Activated B cell treated with CpG ODN at 0.5 μM for 24 hours (primary cell): ENCODE measurements around the gene GOLGA7B. TPM values are rescaled to one million over a fixed set of nuclear protein-coding genes. Genes with fewer than 3 reads are reported as not detected.

Source experiments
- ATAC-seq: fragments of 200-7000 bp; cut with Tn5 transposase; one replicate; pipeline ENCODE4 v1.10.0; 2021; ENCODE audit warnings: low read depth, mild to moderate bottlenecking, moderate library complexity
- CTCF ChIA-PET: fragments of 350-600 bp; sonication (Branson Sonifier 250); formaldehyde crosslinking; loops from one replicate; lab custom pipeline; 2021; ENCODE audit warnings: antibody characterized with exemption; lab: Charles Lee
- POLR2A ChIA-PET: fragments of 350-600 bp; sonication (Branson Sonifier 250); formaldehyde crosslinking; loops from one replicate; lab custom pipeline; 2021; ENCODE audit warnings: antibody characterized with exemption; lab: Charles Lee
- DNase-seq: peaks from one replicate; pipeline ENCODE4 v3.0.0; 2022
- H3K27ac Mint-ChIP-seq: one replicate; pipeline ENCODE4 v1.8.0; 2020; ENCODE audit warnings: mixed read lengths
- H3K27me3 Mint-ChIP-seq: one replicate; pipeline ENCODE4 v1.8.0; 2021; ENCODE audit warnings: mixed read lengths
- H3K36me3 Mint-ChIP-seq: one replicate; pipeline ENCODE4 v1.8.0; 2021; ENCODE audit warnings: low read depth, mixed read lengths
- H3K4me1 Mint-ChIP-seq: one replicate; pipeline ENCODE4 v1.8.0; 2021; ENCODE audit warnings: mixed read lengths
- H3K4me3 Mint-ChIP-seq: one replicate; pipeline ENCODE4 v1.8.0; 2020; ENCODE audit warnings: mild to moderate bottlenecking, mixed read lengths
- H3K9me3 Mint-ChIP-seq: one replicate; pipeline ENCODE4 v1.8.0; 2020; ENCODE audit warnings: mixed read lengths
- intact Hi-C: fragments of 100-400 bp; cut with micrococcal nuclease; formaldehyde crosslinking; loops from one replicate; pipeline ENCODE4 v1.15.1; 2024
- total RNA-seq: library from RNA; stranded (reverse); gene quantifications from 2 replicates; pipeline ENCODE4 v1.2.3, GENCODE V29; 2022
- TF ChIP-seq, protein P1 (sequence below): fragments of 200-600 bp; IDR thresholded peaks from one replicate; pipeline ENCODE4 v1.8.0; 2022; ENCODE audit warnings: antibody characterized with exemption, mild to moderate bottlenecking

GOLGA7B gene
- total RNA-seq, 1 donor from 2014 or later = 0.04 TPM

DNA sequence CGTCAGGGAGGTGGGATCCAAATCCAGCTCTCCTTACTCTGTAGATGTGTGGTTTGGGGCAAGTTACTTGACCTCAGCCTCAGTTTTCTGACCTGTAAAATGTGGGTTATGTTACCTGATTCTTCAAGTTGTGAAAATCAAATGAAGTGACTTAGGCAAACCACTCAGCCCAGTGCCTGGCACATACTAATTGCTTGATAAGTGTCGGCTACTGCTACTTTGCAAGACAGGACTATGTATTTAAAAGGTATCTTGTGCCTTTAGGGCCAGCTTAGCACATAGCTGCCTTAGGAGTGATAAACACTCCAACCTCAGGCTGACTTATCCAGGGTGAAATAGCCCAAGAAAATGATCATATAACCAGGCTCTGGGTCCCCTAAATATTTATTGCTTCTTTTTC lies 42.9 kb downstream of the GOLGA7B start:
- DNase-seq = no peak
- CTCF ChIA-PET = no interaction called here
- H3K27ac Mint-ChIP-seq = no peak overlapping the region
- no peak overlapping the region for H3K4me3 Mint-ChIP-seq
- TF ChIP-seq, protein P1, sequence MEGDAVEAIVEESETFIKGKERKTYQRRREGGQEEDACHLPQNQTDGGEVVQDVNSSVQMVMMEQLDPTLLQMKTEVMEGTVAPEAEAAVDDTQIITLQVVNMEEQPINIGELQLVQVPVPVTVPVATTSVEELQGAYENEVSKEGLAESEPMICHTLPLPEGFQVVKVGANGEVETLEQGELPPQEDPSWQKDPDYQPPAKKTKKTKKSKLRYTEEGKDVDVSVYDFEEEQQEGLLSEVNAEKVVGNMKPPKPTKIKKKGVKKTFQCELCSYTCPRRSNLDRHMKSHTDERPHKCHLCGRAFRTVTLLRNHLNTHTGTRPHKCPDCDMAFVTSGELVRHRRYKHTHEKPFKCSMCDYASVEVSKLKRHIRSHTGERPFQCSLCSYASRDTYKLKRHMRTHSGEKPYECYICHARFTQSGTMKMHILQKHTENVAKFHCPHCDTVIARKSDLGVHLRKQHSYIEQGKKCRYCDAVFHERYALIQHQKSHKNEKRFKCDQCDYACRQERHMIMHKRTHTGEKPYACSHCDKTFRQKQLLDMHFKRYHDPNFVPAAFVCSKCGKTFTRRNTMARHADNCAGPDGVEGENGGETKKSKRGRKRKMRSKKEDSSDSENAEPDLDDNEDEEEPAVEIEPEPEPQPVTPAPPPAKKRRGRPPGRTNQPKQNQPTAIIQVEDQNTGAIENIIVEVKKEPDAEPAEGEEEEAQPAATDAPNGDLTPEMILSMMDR = no peak
- H3K27me3 Mint-ChIP-seq = peaks cover 17% of the 10 kb centered on the region
- intact Hi-C loops = no loop called here
- POLR2A ChIA-PET = no interaction called here
- no peaks in the 10 kb centered on the region for H3K9me3 Mint-ChIP-seq
- ATAC-seq = no peak
- no peaks in the 10 kb centered on the region for H3K4me1 Mint-ChIP-seq
- H3K36me3 Mint-ChIP-seq = no peaks in the 10 kb centered on the region

DNA sequence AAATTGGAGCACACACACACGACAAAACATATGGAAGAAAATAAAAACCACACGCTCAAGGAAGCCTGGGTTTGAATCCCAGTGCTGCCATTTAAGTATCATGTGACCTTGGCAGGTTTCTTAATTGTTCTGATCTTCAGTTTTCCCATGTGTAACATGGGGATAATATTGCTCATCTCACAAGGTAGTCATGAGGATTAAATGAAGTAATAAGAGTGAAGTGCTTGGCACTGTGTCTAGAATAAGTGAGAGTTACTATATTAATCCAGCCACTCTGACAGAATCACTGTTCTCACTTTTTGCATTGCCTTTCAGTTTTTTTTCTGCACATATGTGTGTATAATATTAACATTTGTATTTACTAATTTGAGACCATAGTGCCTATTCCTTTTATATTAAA lies 43.3 kb downstream of the GOLGA7B start:
- peaks cover 17% of the 10 kb centered on the region for H3K27me3 Mint-ChIP-seq
- no peak overlapping the region for H3K27ac Mint-ChIP-seq
- no peaks in the 10 kb centered on the region for H3K36me3 Mint-ChIP-seq
- POLR2A ChIA-PET = no interaction called here
- no peaks in the 10 kb centered on the region for H3K9me3 Mint-ChIP-seq
- no peaks in the 10 kb centered on the region for H3K4me1 Mint-ChIP-seq
- intact Hi-C loops = no loop called here
- CTCF ChIA-PET = no interaction called here
- DNase-seq (no peak), ATAC-seq (no peak)
- TF ChIP-seq, protein P1 = no peak
- H3K4me3 Mint-ChIP-seq = no peak overlapping the region

DNA sequence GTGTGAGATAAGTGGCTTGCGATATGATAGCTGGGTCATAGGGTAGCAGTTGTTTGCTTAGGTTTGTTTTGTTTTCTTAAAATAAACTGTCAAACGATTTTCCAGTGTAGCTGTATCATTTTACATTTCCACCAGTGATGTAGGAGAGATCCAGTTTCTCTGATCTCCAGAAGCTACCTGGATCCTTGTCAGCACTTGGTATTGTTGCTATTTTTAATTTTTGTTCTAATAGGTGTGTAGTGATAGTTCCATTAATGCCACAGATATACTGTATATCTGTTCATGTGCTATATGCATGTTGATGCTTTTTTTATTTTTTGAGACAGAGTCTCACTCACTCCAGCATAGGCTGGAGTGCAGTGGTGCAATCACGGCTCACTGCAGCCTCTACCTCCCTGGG lies 44.4 kb downstream of the GOLGA7B start:
- TF ChIP-seq, protein P1 = no peak
- no peaks in the 10 kb centered on the region for H3K9me3 Mint-ChIP-seq
- H3K36me3 Mint-ChIP-seq = no peaks in the 10 kb centered on the region
- H3K27ac Mint-ChIP-seq = no peak overlapping the region
- CTCF ChIA-PET = no interaction called here
- intact Hi-C loops = no loop called here
- no peaks in the 10 kb centered on the region for H3K4me1 Mint-ChIP-seq
- ATAC-seq = no peak
- no peak for DNase-seq
- no peak overlapping the region for H3K4me3 Mint-ChIP-seq
- POLR2A ChIA-PET = no interaction called here
- peaks cover 13% of the 10 kb centered on the region for H3K27me3 Mint-ChIP-seq

DNA sequence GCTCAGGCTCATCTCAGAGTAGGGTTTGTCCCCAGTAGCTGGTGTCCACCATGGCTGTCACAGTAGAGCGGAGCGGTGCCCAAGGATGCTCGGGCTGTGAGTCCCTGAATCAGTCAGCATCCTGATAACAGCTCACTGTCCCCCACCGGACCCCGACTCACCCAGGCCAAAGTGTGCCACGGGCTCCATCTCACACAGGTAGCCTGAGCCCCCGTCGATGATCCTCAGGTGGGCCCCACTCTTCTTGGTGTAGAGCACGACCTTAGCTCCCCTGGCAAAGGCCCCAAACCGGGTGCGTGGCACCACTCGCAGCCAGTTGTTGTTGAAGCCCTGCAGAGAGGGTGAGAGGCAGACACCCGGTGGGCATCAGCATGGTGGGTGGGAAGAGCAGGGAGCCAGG lies 45.4 kb downstream of the GOLGA7B start:
- CTCF ChIA-PET = no interaction called here
- Mint-ChIP-seq H3K4me1 (no peaks in the 10 kb centered on the region), H3K4me3 (no peak overlapping the region), H3K36me3 (no peaks in the 10 kb centered on the region), H3K9me3 (no peaks in the 10 kb centered on the region), H3K27me3 (peaks cover 13% of the 10 kb centered on the region), H3K27ac (no peak overlapping the region)
- intact Hi-C loops = no loop called here
- ATAC-seq (no peak), DNase-seq (no peak)
- POLR2A ChIA-PET = no interaction called here
- TF ChIP-seq, protein P1 = no peak

DNA sequence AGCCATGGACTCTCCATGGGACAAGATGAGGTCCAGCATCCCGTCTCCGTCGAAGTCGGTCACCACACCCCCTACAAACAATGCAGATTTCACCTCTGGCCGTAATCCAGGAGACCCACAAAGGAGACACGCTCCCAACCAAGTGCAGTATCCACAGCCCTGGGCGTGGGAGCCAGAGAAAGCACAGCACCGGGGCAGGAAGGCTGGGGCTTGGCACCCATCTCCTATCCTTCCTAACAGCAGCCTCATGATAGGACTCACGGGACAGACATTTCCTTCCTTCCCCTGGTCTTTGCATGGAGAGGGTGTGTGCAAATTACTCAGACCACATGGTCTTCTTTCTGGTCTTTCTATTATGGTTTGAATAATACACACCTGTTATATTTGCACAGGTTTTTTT lies 46.3 kb downstream of the GOLGA7B start:
- Mint-ChIP-seq H3K4me3 (no peak overlapping the region), H3K4me1 (no peaks in the 10 kb centered on the region), H3K36me3 (no peaks in the 10 kb centered on the region), H3K27me3 (peaks cover 13% of the 10 kb centered on the region), H3K27ac (no peak overlapping the region), H3K9me3 (no peaks in the 10 kb centered on the region)
- ChIA-PET CTCF (no interaction called here), POLR2A (no interaction called here)
- ATAC-seq (no peak), DNase-seq (no peak)
- intact Hi-C loops = no loop called here
- TF ChIP-seq, protein P1 = no peak
